Astrocyte of the hippocampus (primary cell): ENCODE results near the gene CAPN14.
A peak's percentile ranks its signal among the peaks of the same experiment; 100 is the strongest.

Experiments used
- DNase-seq: peaks from one replicate; pipeline ENCODE4 v3.0.0; 2011; ENCODE audit warnings: low read depth, low spot score

Gene CAPN14

DNA sequence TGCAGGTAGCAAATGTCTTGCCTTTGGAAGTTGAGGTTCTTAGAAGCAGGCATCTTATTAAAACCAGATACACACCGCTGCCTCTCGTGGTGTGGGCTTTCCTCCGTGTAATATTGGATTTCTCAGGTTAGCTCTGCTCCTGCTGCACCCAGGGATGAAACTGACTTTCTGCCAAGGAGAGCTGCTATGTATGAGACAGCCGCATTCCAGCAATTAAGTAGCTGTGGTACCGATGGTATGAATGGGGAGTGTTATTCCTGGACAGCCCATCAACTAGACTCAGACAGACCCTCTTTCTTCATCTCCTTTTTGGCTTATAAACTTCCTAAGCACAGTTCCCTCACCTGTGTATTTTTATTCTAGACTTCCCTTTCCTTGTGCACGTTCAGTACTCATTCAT, 9.8 kb upstream of the CAPN14 start:
- DNase-seq, result peak; percentile 47

DNA sequence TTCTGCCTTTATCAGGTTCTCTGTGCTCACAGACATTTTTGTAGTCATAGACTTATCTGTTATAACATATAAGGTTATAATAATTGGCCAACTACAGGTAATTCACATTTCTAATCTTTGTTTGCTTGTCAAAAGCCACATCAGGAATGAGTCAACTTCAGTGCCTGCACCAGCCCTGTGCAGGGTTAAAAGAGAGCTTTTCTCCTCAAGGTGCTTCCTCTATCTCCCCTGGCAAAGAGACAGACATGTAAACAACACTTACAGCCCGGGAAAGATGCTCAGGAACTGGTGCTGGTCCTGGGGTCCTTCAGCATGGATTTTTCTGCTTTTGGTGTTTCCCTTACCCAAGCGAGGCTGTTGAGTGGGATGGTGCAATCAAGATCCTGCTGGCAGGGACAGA, 9.0 kb upstream of the CAPN14 start:
- no peak for DNase-seq

DNA sequence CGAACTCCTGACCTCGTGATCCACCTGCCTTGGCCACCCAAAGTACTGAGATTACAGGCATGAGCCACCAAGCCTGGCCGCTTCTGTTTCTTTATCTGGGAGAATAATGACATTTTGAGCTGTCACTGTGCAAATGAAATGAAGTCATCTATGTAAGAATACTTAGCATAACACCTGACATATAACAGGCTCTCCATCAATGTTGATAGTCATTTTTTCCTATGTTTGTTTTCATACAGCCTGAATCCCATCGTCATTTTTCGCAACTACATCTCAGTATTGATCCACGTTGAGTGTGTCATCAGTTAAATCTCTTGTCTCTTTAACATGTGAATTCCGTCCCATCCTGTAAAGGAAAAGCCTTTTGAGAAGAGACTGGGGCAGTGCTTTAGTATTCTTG, 6.4 kb upstream of the CAPN14 start:
- no peak for DNase-seq

DNA sequence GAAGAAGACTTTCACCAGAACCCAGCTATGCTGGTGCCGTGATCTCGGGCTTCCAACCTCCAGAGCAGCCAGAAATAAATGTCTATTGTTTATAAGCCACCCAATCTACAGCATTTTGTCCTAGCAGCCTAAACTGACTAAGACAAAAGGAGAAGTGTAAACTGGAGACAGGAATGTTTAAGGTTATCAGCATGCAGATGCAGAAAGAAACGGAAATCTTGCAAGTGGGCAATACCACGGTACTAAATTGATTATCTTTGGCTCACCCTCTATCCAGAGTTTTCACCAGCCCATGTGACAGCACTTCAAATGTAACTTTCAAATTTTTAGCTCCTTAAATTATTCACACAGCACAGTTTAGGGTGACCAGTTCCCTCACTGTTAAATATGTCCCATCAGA, 5.7 kb upstream of the CAPN14 start:
- no peak for DNase-seq

DNA sequence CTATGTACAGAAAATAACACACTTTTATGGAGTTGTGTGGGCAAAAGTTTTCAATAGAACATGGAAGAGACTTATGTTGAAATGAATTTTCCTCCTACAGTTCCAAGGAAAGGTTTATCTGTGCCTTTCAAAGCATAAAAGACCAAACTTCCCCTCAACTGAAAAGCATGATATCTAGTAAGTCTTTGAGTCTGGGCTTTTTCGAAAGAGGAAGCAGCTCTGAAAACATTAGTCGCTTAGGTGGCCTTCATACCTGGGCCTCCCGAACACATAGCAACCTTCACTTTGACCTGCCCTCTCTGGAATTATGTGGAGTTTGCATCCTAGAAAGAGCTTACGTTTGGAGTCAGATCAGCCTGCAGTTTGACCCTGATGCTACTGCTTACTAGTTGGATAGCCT, 4.8 kb upstream of the CAPN14 start:
- DNase-seq, result no peak

DNA sequence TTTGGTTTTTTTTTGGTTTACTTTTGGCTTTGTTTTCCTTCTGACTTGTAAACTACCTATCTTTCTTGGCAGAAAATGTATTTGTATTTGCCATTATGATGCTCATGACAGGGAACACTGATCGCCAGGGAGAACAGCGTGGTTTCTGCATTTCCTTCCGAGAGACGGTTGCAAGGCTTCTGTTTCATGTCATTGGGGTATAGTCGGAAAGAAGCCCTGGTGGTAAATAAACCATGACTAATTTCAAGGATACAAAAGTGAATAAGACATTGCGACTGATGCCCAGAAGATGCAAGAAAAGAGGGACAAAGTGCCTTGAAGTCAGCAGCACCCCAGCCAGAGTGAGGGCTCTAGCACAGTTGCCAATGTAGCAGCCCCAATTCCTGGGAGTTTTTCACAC, 4.2 kb upstream of the CAPN14 start:
- no peak for DNase-seq

DNA sequence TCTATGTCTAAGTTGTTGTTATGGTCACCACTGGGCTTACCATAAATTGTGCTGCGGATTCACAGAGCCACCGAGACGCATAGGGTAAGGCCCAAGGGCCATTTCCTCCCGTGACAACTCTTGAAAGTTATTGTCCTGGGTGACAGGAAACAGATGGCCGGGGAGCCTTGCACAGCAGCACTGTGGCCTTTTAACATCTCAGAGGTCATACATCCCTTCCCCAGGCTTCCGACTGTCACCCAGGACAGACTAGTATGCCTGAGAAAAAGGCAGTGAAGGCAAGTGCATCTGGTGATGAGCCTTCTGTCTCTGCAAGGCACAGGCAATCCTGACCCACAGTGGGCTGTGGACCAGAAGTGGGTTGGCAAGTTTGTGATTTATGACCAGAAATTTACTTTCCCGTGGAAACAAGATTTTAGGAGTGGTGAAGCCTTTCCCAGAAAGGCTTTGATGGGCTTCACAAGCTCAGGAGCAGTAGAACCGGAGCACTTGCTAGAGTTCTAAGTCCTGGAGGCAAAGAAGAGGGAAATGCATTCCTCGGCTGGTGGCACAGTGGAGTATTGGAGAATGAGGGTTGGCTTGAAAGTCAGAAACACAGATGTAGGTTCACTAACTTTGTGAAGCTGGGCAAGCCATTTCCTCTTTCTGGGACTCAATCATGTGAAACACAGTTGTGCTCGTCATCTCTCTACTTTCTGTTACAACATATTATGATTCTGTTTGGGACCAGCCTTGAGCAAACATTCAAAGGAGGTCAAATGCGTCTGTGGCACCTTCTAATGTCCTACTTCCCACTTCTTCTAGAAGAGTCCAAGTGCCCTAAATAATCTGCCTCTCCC, 2.0 kb upstream of the CAPN14 start:
- no peak for DNase-seq

DNA sequence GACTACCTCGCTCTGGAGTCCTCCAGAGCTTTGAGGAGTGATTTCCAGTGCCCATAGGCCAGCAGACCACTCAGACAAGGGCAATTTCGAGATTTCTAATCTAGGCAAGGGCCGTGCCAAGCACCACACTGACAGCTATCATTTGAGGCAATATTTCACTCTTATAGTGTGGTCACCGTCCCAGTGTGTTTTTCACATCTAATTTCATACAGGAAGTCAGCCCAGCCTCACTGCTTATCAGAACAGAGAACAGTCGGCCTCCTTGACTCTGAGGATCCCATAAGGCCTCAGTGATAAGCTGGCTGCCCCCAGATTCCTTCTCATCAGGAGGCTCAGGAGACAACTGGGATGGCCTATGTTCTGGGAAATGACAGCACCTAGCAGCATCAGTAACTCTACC, 581 bp downstream of the CAPN14 start:
- no peak for DNase-seq

DNA sequence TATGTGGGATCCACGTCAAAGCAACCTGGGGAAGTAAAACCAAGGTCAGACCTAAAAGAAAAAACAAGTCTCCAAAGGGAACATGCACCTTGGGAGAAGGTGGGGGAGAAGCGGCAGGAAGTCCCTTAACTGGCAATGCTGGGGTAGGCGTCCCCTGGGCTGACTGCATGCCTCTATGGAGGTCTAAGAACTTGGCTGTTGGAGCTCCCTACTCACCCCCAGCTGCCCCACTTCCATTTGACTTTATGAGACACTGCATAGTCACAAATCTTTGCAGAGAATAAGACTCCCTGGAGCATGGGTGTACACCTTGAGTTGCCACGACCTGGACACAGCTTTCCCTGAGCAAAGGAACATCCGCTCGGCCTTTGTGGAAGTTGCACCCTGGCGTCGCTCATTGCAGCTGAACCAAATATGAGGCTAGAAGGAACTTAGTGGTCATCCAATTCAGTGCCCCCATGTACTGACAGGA, 2.8 kb downstream of the CAPN14 start:
- DNase-seq, result no peak

DNA sequence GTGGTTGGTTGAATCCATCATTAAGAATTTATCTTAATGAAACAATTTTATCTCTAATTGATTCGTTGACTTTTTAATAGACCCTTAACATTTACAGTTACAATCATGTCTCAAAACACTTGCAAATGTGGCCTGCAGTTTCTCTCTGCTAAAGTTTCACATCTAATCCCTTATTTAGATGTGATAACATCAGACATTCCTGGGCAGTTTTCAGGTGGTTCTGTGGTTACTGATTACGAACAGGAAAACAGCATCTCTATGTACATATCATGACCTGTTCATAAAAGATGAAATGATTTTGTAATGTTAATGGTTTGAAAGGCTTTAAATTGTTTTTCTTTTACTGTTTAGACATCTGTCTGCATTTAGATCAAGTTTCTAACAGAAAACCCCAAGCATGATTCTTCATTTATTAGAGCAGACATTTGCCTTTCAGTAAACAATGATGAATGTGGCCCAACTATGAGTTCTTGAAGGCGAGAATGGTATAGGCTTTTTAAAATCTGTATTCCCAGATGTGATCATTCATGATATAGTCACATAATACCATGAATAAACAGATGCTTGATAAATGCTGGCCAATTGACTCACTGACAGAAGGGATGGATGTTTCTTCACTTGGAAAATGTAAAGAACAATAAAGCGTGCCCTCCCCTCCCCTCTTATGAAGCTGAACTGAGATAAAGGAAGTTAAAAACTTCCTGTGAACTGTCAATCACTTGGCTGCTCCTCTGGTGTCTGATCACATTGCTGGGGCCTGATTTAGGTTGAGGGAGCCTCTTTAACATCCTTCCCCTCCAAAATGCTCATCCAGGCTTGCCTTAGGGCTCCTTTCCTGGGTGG, 3.5 kb downstream of the CAPN14 start:
- no peak for DNase-seq

DNA sequence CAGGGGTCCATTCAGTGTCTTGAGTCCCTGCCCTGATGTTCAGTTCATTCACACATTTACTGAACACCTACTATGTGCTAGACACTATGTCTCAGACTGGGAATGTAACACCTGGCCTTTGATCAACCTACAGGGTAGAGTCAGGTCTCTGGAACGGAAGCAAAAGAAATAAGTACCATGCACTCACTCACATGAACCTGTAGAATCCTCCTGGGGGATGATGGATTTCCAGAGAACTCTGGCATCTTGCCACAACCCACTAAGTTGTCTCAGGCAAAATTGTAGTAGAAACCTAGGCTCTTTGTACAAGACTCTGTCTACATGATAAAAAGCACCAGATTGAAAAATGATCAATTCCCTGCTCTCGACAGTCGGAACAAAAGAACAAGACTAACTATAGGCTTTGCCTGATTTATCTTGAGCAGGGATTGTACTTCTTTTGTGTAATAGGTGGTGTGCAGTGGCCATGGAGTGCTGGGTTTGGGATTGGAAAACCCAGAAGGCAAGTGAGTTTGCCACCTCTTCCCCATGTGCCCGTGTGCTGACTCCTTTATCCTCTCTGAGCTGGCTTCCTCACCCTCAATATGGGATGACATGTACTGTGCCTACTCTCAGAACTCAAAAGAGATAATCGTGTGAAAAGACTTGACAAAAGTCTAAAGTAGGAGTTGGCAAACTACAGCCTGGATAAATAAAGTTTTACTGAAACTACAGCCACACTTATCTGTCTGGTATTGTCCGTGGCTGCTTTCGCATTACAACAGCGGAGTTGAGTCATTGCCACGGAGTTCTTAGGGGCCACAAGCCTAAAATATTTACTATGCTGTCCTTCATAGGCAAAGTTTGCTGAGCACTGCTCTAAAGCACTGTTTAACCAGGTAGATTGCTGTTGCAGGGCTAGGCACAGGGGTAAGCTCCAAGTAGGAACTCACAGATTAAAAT, 4.4 kb downstream of the CAPN14 start:
- peak; percentile 17 for DNase-seq

DNA sequence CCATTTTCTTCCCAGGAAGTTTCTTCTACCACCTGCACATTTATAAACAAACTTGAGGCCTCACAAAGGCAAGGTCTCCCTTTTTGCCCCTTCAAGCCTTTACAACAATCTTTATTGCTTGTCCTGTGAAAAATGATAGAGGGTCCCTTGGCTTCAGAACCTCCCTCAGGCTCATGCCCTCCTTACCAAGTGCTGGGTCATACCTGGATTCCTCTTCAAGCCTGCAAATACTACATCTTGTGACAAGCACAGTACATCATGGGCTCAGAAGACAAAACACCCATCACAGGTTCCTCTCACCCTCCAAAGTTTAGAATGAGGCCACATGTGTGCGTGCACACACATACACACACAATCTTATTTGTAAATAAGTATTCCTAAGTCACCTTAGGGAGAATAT, 9.1 kb downstream of the CAPN14 start:
- no peak for DNase-seq

DNA sequence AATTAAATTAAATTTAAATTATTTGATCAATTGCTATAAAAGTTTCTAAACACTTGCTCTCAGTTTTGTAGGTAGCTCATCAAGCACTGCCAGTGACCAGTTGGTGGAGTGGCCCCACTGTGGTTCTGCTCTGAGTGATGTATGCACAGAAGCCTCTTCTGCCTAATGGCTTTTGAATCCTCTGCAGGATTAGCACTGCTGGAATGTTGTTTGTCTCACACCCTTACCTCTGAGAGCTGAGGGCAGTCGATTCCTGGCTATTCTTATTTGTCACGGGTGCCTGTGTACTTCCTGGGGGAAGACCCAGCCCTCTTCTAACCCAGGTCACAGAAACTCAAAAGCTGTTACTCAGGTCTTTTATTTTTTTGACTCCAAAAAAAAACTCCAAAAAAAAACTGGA, 9.5 kb downstream of the CAPN14 start:
- DNase-seq, result no peak

DNA sequence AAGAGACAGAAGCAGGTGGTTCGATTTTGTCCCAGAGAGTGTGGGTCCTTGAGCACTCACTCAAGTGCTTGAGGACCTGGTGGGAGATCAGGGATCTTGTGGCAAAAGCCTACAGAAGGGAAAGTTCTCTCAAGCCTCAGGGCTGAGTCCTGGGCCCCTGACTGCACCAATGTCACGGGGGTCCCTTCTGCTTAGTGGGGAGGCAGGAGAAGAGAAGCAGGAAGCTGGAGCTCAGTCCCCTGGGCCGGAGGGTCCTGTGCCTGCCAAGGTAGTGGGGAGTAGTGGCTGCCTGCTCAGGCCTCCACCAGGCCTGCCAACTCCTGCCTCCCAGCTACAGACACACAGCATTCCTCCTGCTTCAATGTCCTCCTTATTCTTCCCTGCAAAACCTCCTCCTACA, 11.7 kb downstream of the CAPN14 start:
- no peak for DNase-seq

DNA sequence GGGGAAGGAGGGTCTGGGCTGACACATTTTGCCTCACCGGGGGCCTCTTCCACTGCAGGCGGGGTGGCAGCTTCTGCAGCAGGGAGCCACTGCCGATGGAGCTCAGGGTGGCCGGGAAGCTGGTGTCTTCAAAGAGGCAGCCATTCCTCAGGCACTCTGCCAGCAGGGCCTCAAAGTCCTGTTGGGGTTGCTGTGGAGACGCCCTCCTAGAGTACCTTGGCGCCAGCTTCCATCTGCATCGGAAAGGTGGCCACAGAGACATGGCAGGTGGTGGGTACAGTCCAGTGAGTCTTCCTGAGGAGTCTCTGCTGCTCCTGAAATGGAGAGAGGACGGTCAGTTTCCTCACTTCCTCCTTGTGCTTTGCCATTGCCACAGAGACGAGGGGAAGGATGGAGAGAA, 12.1 kb downstream of the CAPN14 start:
- no peak for DNase-seq

DNA sequence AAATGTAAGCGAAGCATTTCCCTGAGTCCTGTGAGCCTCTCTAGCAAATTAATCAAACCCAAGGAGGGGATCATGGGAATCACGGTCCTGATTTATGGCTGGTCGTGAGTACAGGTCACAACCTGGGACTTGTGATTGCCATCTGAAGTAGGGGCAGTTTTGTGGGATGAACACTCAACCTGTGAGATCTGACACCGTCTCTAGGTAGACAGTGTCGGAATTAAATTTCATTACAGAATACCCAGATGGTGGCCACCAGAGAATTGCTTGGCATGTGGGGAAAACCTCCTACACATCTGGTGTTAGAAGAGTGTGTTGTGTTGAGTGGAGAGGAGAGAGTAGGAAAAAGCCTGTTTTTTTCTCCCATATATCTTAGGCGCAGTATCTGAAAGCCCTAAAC, 12.5 kb downstream of the CAPN14 start:
- DNase-seq, result no peak

DNA sequence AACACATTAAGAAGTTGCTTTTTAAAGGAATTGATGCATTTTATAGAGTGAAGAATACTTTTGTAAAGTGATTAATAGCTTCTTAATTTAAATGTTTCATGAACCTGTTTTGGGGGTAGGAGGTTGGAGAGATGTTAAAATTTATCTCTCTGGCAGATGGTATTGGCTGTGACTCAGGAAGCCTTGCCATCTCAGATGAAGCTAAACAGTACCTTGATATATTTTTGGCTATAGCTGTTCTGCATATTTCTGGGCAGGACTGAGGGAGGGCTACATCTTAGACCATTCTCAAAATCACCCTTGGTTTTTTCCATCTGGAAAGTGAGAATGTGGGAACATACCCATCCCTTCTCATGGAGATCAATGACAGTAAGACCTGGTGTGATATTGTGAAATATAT, 13.4 kb downstream of the CAPN14 start:
- DNase-seq, result no peak

DNA sequence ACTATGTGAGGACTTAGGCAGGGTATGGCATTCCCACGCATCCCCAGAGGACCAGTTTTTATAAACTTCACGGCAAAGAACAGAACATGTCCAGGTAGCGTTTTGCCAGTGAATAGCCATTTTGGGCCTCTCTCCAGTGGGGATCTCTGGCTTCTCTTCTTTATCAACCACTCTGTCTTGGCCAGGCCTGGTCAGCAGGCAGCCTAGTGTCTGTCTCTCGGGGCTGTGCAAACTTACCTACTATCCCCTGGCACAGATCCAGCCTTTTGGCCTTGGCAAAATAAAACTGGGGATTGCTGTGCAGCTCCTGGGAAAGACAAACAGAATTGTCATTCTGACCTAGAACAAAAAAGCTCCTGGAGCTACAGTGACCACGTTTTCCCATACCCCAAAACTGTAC, 14.5 kb downstream of the CAPN14 start:
- DNase-seq, result no peak

DNA sequence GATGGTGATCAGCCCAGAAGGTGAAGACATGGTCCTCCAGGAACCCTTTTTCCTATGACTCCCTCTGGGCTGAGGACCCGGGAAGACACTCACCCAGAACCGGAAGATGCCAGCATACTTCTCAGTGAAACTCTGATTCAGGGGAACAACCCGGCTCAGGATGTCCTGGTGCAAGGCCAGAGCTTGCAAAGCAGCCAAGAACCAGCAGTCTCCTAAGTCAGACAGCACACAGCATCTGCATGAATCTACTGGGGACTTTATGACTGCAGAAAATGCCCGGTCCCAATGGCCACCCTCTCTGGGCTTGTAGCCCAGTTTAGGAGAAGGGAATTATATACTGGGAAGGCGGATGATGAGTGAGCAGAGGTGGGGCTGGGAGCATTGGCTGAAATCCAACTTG, 15.3 kb downstream of the CAPN14 start:
- no peak for DNase-seq

DNA sequence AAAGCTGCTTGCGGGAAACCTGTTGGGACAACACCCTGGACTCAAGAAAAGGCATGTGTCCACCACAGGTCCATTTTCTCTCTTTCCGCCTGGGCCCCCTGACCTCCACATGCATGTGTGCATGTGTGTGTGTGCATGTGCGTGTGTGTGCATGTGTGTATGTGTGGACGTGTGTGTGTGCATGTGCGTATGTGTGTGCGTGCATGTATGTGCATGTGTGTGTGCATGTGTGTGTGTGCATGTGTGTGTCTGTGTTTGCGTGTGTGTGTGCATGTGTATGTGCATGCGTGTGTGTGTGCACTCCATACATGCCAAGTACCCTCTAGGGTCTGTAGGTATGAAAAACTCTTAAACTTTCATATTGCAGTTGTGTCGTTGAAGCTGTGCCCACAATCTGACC, 16.3 kb downstream of the CAPN14 start:
- no peak for DNase-seq

DNA sequence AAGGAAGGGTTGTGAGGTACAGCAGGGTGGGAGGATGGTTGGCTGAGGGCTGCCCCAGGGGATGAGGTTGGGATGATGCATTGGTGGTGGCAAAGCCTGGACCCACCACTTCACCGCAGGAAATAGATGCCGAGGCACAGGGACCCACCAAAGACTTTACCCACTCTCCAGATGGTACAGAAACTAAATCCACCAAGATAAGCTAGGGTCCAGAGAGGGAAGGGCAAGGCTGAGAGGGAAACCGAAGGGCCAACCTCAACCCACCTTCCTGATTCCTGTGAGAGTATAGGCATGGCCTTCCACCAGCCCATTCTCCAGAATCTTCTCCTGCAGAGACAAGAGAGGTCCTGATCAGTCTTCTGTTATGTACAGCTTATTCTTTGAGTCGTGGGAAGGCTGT, 18.1 kb downstream of the CAPN14 start:
- no peak for DNase-seq

DNA sequence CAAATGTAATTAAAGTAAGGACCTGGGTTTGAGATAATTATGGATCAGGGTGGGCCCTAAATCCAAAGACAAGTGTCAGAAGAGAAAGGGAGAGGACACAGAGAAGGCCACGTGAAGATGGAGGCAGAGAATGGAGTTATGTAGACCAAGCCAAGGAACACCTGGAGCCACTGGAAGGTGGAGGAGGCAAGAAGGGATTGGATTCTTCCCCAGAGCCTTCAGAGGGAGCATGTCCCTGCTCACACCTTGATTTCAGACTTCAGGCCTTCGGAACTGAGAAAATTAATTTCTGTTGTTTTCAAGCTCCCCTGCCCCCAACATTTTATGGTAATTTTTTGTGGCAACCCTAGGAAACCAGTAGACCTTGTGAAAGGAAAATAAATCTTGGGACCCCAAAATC, 19.6 kb downstream of the CAPN14 start:
- DNase-seq, result no peak
